ENCODE measurements around the gene RAD51AP1.
"Not testable (repeated sequence)": the region's sequence is repeated elsewhere in the genome, so short reads cannot be mapped to it uniquely, and the experiment has no call there.

RAD51AP1 gene, protein sequence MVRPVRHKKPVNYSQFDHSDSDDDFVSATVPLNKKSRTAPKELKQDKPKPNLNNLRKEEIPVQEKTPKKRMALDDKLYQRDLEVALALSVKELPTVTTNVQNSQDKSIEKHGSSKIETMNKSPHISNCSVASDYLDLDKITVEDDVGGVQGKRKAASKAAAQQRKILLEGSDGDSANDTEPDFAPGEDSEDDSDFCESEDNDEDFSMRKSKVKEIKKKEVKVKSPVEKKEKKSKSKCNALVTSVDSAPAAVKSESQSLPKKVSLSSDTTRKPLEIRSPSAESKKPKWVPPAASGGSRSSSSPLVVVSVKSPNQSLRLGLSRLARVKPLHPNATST

DNA sequence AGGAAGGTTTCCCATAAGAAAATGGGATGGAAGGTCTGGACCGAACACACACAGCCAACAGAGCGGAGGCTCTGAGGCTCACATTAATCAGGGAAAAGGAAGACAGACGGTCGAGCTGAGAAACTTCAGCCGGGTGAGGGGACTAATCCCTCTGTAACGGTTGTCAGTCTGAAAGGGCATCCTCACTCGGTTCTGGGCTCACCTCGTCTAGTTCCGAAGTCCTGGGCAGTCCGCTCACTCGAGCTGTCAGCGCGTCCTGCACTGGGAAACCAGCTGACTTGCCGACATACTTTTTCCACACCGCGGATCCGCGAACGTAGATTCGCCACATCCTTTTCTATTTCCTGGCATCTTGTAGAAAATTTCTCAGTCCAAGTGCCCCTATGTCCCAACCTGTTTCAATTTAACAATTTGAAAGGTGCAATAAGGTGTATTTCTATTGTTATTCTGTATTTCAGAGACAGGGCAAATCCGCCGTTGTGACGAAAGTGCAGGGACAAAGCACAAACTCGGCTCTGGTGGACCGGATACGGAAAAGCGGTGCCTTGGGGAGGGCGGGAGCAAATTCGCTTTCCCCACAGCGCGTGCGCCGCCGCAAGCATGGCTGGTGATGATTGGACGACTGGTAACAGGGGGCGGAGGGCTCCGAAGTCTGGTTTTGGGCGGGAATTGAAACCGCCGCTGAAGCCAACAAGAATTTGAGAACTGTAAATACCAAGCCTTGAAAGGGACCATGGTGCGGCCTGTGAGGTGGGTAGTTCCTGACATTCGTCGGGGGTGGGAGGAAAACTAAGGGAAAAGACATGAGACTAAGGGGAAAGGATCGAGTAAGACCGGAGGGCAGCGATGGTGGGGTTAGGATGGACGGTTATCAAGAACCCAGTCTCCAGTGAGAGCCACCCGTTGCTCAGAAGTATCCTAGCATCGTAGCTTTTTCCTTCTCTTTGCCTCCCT is at the start of gene RAD51AP1:
Gene RAD51AP1, plus strand, starts transcription at position 684 of the 954 bp plus-strand sequence. Its CDS starts 50 bp downstream, at position 734.
- peak; percentile 95 for DNase-seq

GRCh38 chr12:4489556-4489955 is 49.1 kb upstream of the RAD51AP1 start:
- no peak for DNase-seq

DNA sequence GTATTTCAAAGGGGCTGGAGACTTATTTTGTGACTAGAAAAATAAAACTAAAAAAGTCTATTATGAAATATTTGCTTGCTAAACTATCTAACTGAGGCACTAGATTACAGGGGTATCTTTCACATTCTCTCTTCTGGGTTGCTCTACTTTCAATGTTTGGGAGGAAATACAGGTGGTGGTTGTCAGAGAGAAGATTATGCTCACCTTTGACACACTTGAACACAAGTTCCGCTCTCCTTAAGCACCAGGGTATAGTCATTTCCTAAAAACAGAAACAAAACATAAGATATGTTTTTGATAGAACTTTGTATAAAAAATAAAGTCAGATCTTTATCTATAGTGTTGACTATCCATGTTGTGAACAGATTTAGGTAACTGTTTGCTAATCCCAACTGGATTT is 47.7 kb upstream of the RAD51AP1 start:
- DNase-seq = no peak

DNA sequence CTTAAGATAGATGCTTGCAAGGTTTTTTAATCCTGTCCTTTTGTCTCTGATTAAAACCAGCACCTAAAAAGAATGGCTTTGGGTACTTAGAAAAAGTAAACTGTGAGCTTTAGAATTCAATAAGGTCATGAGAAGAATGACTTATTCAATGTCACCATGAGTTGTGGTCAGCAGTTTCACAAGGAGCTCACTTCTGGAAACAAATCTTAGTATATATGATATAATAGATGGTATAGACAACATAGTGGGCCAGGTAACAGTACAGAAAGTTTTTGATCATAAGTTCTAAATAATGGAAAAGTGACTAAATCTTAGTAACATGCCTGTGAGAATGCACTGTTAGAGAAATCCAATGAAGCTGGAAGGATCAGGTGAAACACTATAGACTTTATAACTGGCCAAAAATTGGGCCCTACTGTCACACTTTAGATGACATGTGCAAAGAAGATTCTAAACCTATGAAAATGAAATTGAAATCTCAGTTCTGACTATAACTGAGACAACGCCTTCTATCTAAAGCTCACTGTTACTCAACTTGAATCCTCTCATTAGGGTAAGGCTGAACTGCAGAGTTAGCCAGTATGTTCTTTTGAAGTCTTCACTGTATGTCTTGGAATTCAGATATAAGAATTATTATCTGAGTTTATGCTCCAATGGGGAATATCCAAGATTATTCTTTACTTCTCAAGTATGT is 42.4 kb upstream of the RAD51AP1 start:
- no peak for DNase-seq

- DNase-seq = no peak
Measured at GRCh38 chr12:4499186-4499585, 39.5 kb upstream of the RAD51AP1 start.

- DNase-seq = no peak
Measured at GRCh38 chr12:4505376-4505986, 33.2 kb upstream of the RAD51AP1 start.

- DNase-seq = no peak
Measured at GRCh38 chr12:4506430-4506829, 32.3 kb upstream of the RAD51AP1 start.

- DNase-seq = no peak
Measured at GRCh38 chr12:4506870-4507269, 31.8 kb upstream of the RAD51AP1 start.

- not testable (repeated sequence) for DNase-seq
Measured at GRCh38 chr12:4508503-4508902, 30.2 kb upstream of the RAD51AP1 start.

- not testable (repeated sequence) for DNase-seq
Measured at GRCh38 chr12:4509269-4509668, 29.4 kb upstream of the RAD51AP1 start.

- DNase-seq = no peak
Measured at GRCh38 chr12:4518106-4518728, 20.5 kb upstream of the RAD51AP1 start.

- not testable (repeated sequence) for DNase-seq
Measured at GRCh38 chr12:4523443-4523842, 15.2 kb upstream of the RAD51AP1 start.

- no peak for DNase-seq
Measured at GRCh38 chr12:4526923-4527546, 11.7 kb upstream of the RAD51AP1 start.

GRCh38 chr12:4530160-4530559 is 8.5 kb upstream of the RAD51AP1 start:
- DNase-seq = no peak

DNA sequence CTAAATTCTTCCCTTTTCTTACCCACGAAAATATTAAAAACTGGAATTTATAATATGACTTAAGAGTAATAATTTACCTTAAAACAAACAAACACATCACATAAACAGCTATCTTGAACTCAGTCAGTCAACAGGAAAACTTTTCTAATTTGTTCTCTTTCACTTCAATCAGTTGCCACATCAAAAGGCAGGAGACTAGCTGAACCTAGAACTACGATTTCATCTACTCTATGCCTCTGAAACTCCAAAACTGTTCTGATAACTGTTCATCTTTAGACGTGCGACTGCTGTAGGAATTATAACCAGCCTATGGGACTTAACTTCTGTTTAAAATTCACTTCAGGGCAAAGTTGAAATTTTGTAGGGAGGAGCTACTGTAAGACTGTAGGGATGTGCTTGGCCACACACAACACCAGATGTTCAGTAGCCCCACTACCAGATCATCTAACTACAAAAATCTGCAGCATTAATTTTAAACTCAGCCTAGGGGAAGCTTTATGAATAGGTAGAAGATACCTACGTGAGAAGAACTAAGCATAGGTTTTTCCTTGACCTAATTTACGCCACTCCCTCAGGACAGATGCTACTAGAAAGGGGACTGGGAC is 7.6 kb upstream of the RAD51AP1 start:
- DNase-seq = no peak

DNA sequence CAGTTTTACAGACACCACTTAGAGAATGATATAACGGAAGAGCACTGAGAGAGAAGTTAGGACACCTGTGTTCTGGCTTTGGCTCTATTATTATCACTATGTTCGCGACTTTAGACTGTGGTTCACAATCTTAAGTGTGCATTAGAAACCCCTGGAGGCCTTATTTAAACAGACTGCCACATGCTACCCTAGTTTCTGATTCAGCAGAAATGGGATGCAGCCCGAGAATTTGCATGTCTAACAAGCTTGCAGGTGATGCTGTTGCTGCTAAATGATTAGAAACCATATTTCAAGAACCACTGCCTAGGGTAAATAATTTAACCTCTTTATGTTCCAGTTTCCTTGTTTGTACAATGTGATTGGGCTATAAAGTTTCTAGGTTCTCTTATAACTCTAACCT is 3.6 kb upstream of the RAD51AP1 start:
- DNase-seq = no peak

DNA sequence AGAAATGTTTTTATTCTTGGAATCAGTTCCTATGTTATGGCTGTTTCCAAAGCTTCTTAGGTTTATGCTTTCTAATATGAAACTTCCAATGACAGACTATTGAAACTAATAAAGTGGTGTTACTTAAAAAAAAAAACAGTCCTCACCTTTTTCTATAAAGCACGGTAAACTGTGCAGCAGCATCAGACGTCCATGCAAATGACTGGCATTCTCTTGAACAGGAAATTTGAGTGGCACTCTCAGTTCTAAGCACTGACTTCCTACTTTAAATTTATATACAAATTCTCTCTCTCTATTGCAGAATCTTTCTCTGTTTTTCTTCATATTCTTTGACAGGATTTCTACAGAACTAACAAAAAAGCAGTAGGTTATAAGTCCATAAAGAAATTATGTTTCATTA is 2.8 kb upstream of the RAD51AP1 start:
- DNase-seq = no peak

GRCh38 chr12:4539167-4539870 is 629 bp downstream of the RAD51AP1 start:
- DNase-seq = no peak

- no peak for DNase-seq
Measured at GRCh38 chr12:4540170-4540569, 1.5 kb downstream of the RAD51AP1 start.

DNA sequence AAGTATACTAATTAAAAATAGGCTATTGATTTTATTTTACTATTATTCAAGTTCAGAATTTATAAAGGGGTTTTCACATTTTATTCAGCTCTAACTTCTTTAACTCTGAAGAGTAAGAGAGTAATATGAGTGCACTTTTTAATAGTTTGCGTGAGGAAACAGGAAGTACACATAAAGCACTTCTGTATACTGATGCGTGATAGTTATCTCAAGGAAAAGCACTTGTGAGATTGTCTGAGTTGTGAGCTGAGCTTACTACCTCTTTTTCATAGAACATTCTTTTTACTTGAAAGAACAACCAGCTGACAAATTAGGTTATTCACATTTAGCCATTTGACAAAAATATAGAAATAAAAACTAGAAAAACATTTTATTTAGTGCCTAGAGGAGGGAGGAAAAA is 1.9 kb downstream of the RAD51AP1 start:
- no peak for DNase-seq

GRCh38 chr12:4545195-4545594 is 6.5 kb downstream of the RAD51AP1 start:
- no peak for DNase-seq

Data from stimulated activated CD8-positive, alpha-beta memory T cell treated with anti-CD3 and anti-CD28 coated beads, Interleukin-4, amount 100 ng/mL, for 48 hours (primary cell).